Measurements from ENCODE around the gene DENND4A. TPM values are rescaled to one million over a fixed set of nuclear protein-coding genes. Genes with fewer than 3 reads are reported as not detected.
"Not testable (repeated sequence)": the region's sequence is repeated elsewhere in the genome, so short reads cannot be mapped to it uniquely, and the experiment has no call there.

DENND4A gene
- total RNA-seq, 1 donor from 2014 or later: 17.1 TPM

- DNase-seq (ENCODE audit: low spot score): no peak
- H3K27me3 Mint-ChIP-seq (ENCODE audit: unreplicated experiment): peaks cover 2% of the 10 kb centered on the region
- no peak overlapping the region for H3K27ac Mint-ChIP-seq (ENCODE audit: unreplicated experiment)
- H3K4me3 Mint-ChIP-seq (ENCODE audit: unreplicated experiment): no peak overlapping the region
- H3K9me3 Mint-ChIP-seq (ENCODE audit: unreplicated experiment): no peaks in the 10 kb centered on the region
- no peak for TF ChIP-seq CTCF (IDR thresholded peaks at IDR 0.05; ENCODE audit: unreplicated experiment)
- no peaks in the 10 kb centered on the region for H3K36me3 Mint-ChIP-seq (ENCODE audit: low read depth, unreplicated experiment)
- peaks cover 26% of the 10 kb centered on the region for H3K4me1 Mint-ChIP-seq (ENCODE audit: unreplicated experiment)
Observed at GRCh38 chr15:65789105-65789504, 3.0 kb downstream of the DENND4A start.

- Mint-ChIP-seq H3K27ac (ENCODE audit: unreplicated experiment) (peak overlapping the region; percentile 89), H3K4me3 (ENCODE audit: unreplicated experiment) (no peak overlapping the region), H3K4me1 (ENCODE audit: unreplicated experiment) (peaks cover 30% of the 10 kb centered on the region), H3K27me3 (ENCODE audit: unreplicated experiment) (peaks cover 2% of the 10 kb centered on the region), H3K9me3 (ENCODE audit: unreplicated experiment) (no peaks in the 10 kb centered on the region), H3K36me3 (ENCODE audit: low read depth, unreplicated experiment) (peaks cover 3% of the 10 kb centered on the region)
- TF ChIP-seq CTCF (IDR thresholded peaks at IDR 0.05; ENCODE audit: unreplicated experiment): no peak
- DNase-seq (ENCODE audit: low spot score): no peak
Observed at GRCh38 chr15:65787260-65787659, 4.8 kb downstream of the DENND4A start.

- H3K4me3 Mint-ChIP-seq (ENCODE audit: unreplicated experiment): no peak overlapping the region
- no peak for TF ChIP-seq CTCF (IDR thresholded peaks at IDR 0.05; ENCODE audit: unreplicated experiment)
- peaks cover 22% of the 10 kb centered on the region for H3K4me1 Mint-ChIP-seq (ENCODE audit: unreplicated experiment)
- H3K36me3 Mint-ChIP-seq (ENCODE audit: low read depth, unreplicated experiment): peaks cover 3% of the 10 kb centered on the region
- H3K27ac Mint-ChIP-seq (ENCODE audit: unreplicated experiment): no peak overlapping the region
- no peak for DNase-seq (ENCODE audit: low spot score)
- no peaks in the 10 kb centered on the region for H3K27me3 Mint-ChIP-seq (ENCODE audit: unreplicated experiment)
- H3K9me3 Mint-ChIP-seq (ENCODE audit: unreplicated experiment): no peaks in the 10 kb centered on the region
Observed at GRCh38 chr15:65785151-65785550, 6.9 kb downstream of the DENND4A start.

- Mint-ChIP-seq H3K27ac (ENCODE audit: unreplicated experiment) (peak overlapping the region; percentile 81), H3K9me3 (ENCODE audit: unreplicated experiment) (no peaks in the 10 kb centered on the region), H3K27me3 (ENCODE audit: unreplicated experiment) (no peaks in the 10 kb centered on the region), H3K36me3 (ENCODE audit: low read depth, unreplicated experiment) (peaks cover 3% of the 10 kb centered on the region), H3K4me3 (ENCODE audit: unreplicated experiment) (peak overlapping the region; percentile 60), H3K4me1 (ENCODE audit: unreplicated experiment) (peaks cover 18% of the 10 kb centered on the region)
- DNase-seq (ENCODE audit: low spot score): no peak
- no peak for TF ChIP-seq CTCF (IDR thresholded peaks at IDR 0.05; ENCODE audit: unreplicated experiment)
Observed at GRCh38 chr15:65783872-65784271, 8.2 kb downstream of the DENND4A start.

- no peak for DNase-seq (ENCODE audit: low spot score)
- H3K9me3 Mint-ChIP-seq (ENCODE audit: unreplicated experiment): no peaks in the 10 kb centered on the region
- H3K27me3 Mint-ChIP-seq (ENCODE audit: unreplicated experiment): no peaks in the 10 kb centered on the region
- no peak overlapping the region for H3K4me3 Mint-ChIP-seq (ENCODE audit: unreplicated experiment)
- peaks cover 11% of the 10 kb centered on the region for H3K4me1 Mint-ChIP-seq (ENCODE audit: unreplicated experiment)
- H3K27ac Mint-ChIP-seq (ENCODE audit: unreplicated experiment): no peak overlapping the region
- TF ChIP-seq CTCF (IDR thresholded peaks at IDR 0.05; ENCODE audit: unreplicated experiment): no peak
- peaks cover 3% of the 10 kb centered on the region for H3K36me3 Mint-ChIP-seq (ENCODE audit: low read depth, unreplicated experiment)
Observed at GRCh38 chr15:65782096-65782495, 10.0 kb downstream of the DENND4A start.

- H3K27ac Mint-ChIP-seq (ENCODE audit: unreplicated experiment); H3K4me3 Mint-ChIP-seq (ENCODE audit: unreplicated experiment); H3K27me3 Mint-ChIP-seq (ENCODE audit: unreplicated experiment): not testable (repeated sequence)
Observed at GRCh38 chr15:65778701-65779100, 13.4 kb downstream of the DENND4A start.

More at GRCh38 chr15:65778701-65779100, 13.4 kb downstream of the DENND4A start:
- H3K9me3 Mint-ChIP-seq (ENCODE audit: unreplicated experiment); DNase-seq (ENCODE audit: low spot score); H3K36me3 Mint-ChIP-seq (ENCODE audit: low read depth, unreplicated experiment); H3K4me1 Mint-ChIP-seq (ENCODE audit: unreplicated experiment): not testable (repeated sequence)

Measured in endothelial cell (in vitro differentiated cells).